ENCODE measurements around the gene TMEM138.

GRCh38 chr11:61345170-61345610 is 17.0 kb upstream of the TMEM138 start:
- TF ChIP-seq CTCF (IDR thresholded peaks at IDR 0.05) (no peak), POLR2A (IDR thresholded peaks at IDR 0.05) (no peak)
